Astrocyte (in vitro differentiated cells and primary cell): ENCODE measurements around the gene ACOX3. TPM values are rescaled to one million over a fixed set of nuclear protein-coding genes. Genes with fewer than 3 reads are reported as not detected.
A peak's percentile ranks its signal among the peaks of the same experiment; 100 is the strongest.
"Not testable (repeated sequence)": the region's sequence is repeated elsewhere in the genome, so short reads cannot be mapped to it uniquely, and the experiment has no call there.

Experiments
- DNase-seq: peaks from one replicate; pipeline ENCODE4 v3.0.0-alpha.2; 2010; ENCODE audit warnings: low read depth
- FAIRE-seq: peaks from 2 replicates; lab custom pipeline; 2011; peaks lifted over from hg19 to GRCh38; lab: Jason Lieb, UNC
- H2AFZ ChIP-seq: 2 replicates; pipeline ENCODE4 v1.6.0; 2012; ENCODE audit warnings: low read depth, low read length, inconsistent platforms
- H3K27ac ChIP-seq: 2 replicates; pipeline ENCODE4 v1.5.1; 2011; ENCODE audit warnings: low read depth, low read length, inconsistent platforms
- H3K27me3 ChIP-seq: 2 replicates; pipeline ENCODE4 v1.6.0; 2011; ENCODE audit warnings: low read length, inconsistent platforms; ENCODE audit not compliant: insufficient read depth
- H3K36me3 ChIP-seq: 2 replicates; pipeline ENCODE4 v1.5.1; 2011; ENCODE audit warnings: low read length, inconsistent platforms; ENCODE audit not compliant: insufficient read depth
- H3K4me1 ChIP-seq: 2 replicates; pipeline ENCODE4 v1.5.1; 2011; ENCODE audit warnings: low read length, inconsistent platforms; ENCODE audit not compliant: insufficient read depth
- H3K4me2 ChIP-seq: 2 replicates; pipeline ENCODE4 v1.6.0; 2012; ENCODE audit warnings: low read length, inconsistent platforms
- H3K4me3 ChIP-seq: 2 replicates; pipeline ENCODE4 v1.5.1; 2011; ENCODE audit warnings: low read depth, mild to moderate bottlenecking, low read length, inconsistent platforms; ENCODE audit not compliant: insufficient read depth
- H3K79me2 ChIP-seq: 2 replicates; pipeline ENCODE4 v1.6.0; 2012; ENCODE audit warnings: mild to moderate bottlenecking, low read length, inconsistent platforms; ENCODE audit not compliant: insufficient read depth
- H3K9ac ChIP-seq: 2 replicates; pipeline ENCODE4 v1.6.0; 2012; ENCODE audit warnings: mild to moderate bottlenecking, low read length, inconsistent platforms
- H3K9me3 ChIP-seq: 2 replicates; pipeline ENCODE4 v1.5.1; 2012; ENCODE audit warnings: low read depth, mild to moderate bottlenecking, low read length, inconsistent platforms; ENCODE audit not compliant: insufficient read depth
- H4K20me1 ChIP-seq: 2 replicates; pipeline ENCODE4 v1.6.0; 2012; ENCODE audit warnings: low read length, inconsistent platforms; ENCODE audit not compliant: insufficient read depth
- H3K27ac Mint-ChIP-seq: one replicate; pipeline ENCODE4 v1.8.0; 2021; ENCODE audit warnings: mild to moderate bottlenecking, mixed read lengths; ENCODE audit not compliant: unreplicated experiment
- H3K27me3 Mint-ChIP-seq: one replicate; pipeline ENCODE4 v1.8.0; 2021; ENCODE audit warnings: low read depth, mixed read lengths; ENCODE audit not compliant: unreplicated experiment
- H3K36me3 Mint-ChIP-seq: one replicate; pipeline ENCODE4 v1.8.0; 2021; ENCODE audit warnings: low read depth, mixed read lengths; ENCODE audit not compliant: unreplicated experiment
- H3K4me1 Mint-ChIP-seq: one replicate; pipeline ENCODE4 v1.8.0; 2021; ENCODE audit warnings: low read depth, mixed read lengths; ENCODE audit not compliant: unreplicated experiment
- H3K4me3 Mint-ChIP-seq: one replicate; pipeline ENCODE4 v1.8.0; 2021; ENCODE audit warnings: mild to moderate bottlenecking, moderate library complexity, mixed read lengths; ENCODE audit not compliant: unreplicated experiment
- H3K9me3 Mint-ChIP-seq: one replicate; pipeline ENCODE4 v1.8.0; 2021; ENCODE audit warnings: mild to moderate bottlenecking, mixed read lengths; ENCODE audit not compliant: unreplicated experiment
- CTCF ChIP-seq: IDR thresholded peaks from 2 replicates; pipeline ENCODE4 v1.5.1; 2011; ENCODE audit warnings: low read depth, mild to moderate bottlenecking, inconsistent platforms, low read length, moderate library complexity; ENCODE audit not compliant: insufficient read depth
- EZH2 ChIP-seq: IDR thresholded peaks from 2 replicates; pipeline ENCODE4 v1.6.1; 2012; ENCODE audit warnings: mild to moderate bottlenecking, low read length, inconsistent platforms; ENCODE audit not compliant: insufficient read depth
- total RNA-seq: library from RNA; stranded (reverse); gene quantifications from 2 replicates; pipeline ENCODE4 v1.2.1, GENCODE V29; 2021

Gene ACOX3
- total RNA-seq, 1 donor from 2014 or later, result 45.6 TPM

- Mint-ChIP-seq H3K36me3 (peaks cover 23% of the 10 kb centered on the region), H3K4me3 (no peak overlapping the region), H3K27ac (no peak overlapping the region), H3K4me1 (peaks cover 20% of the 10 kb centered on the region), H3K27me3 (no peaks in the 10 kb centered on the region), H3K9me3 (no peaks in the 10 kb centered on the region)
- Histone ChIP-seq H3K9me3 (no peaks in the 10 kb centered on the region), H3K79me2 (no peaks in the 10 kb centered on the region), H3K4me3 (no peak overlapping the region), H3K27me3 (no peaks in the 10 kb centered on the region), H3K36me3 (no peaks in the 10 kb centered on the region), H3K4me2 (no peak overlapping the region), H3K27ac (no peak overlapping the region), H3K4me1 (peaks cover 7% of the 10 kb centered on the region), H2AFZ (no peak overlapping the region), H3K9ac (no peak overlapping the region), H4K20me1 (peaks cover 62% of the 10 kb centered on the region)
- no peak for TF ChIP-seq CTCF
- TF ChIP-seq EZH2, result no peak
- DNase-seq (no peak), FAIRE-seq (no peak)
Observed at GRCh38 chr4:8387194-8387593, 53.3 kb downstream of the ACOX3 start.

GRCh38 chr4:8386731-8387130 is 53.8 kb downstream of the ACOX3 start:
- H3K79me2 ChIP-seq, result no peaks in the 10 kb centered on the region
- no peaks in the 10 kb centered on the region for H3K36me3 ChIP-seq
- H3K9ac ChIP-seq, result no peak overlapping the region
- no peak overlapping the region for H3K27ac ChIP-seq
- H3K4me1 Mint-ChIP-seq, result peaks cover 16% of the 10 kb centered on the region
- no peak for DNase-seq
- H2AFZ ChIP-seq, result no peak overlapping the region
- H3K4me3 ChIP-seq, result no peak overlapping the region
- no peaks in the 10 kb centered on the region for H3K9me3 Mint-ChIP-seq
- no peaks in the 10 kb centered on the region for H3K27me3 Mint-ChIP-seq
- no peak for FAIRE-seq
- no peak overlapping the region for H3K4me3 Mint-ChIP-seq
- TF ChIP-seq CTCF, result no peak
- H3K27ac Mint-ChIP-seq, result no peak overlapping the region
- H4K20me1 ChIP-seq, result peaks cover 57% of the 10 kb centered on the region
- H3K4me1 ChIP-seq, result peaks cover 3% of the 10 kb centered on the region
- H3K4me2 ChIP-seq, result no peak overlapping the region
- H3K27me3 ChIP-seq, result no peaks in the 10 kb centered on the region
- no peaks in the 10 kb centered on the region for H3K9me3 ChIP-seq
- H3K36me3 Mint-ChIP-seq, result peaks cover 19% of the 10 kb centered on the region

- H3K27me3 ChIP-seq, H3K9me3 Mint-ChIP-seq, H3K4me1 ChIP-seq, H3K4me2 ChIP-seq, FAIRE-seq, H3K4me3 ChIP-seq, H3K27me3 Mint-ChIP-seq, H3K9me3 ChIP-seq, DNase-seq, H3K27ac ChIP-seq, H3K9ac ChIP-seq, H3K4me1 Mint-ChIP-seq, H3K79me2 ChIP-seq, H3K36me3 ChIP-seq, H2AFZ ChIP-seq: not testable (repeated sequence)
- H3K27ac Mint-ChIP-seq, result peak overlapping the region; percentile 36
- H4K20me1 ChIP-seq, result peaks cover 51% of the 10 kb centered on the region
- peaks cover 22% of the 10 kb centered on the region for H3K36me3 Mint-ChIP-seq
- peak overlapping the region; percentile 17 for H3K4me3 Mint-ChIP-seq
Observed at GRCh38 chr4:8386131-8386530, 54.4 kb downstream of the ACOX3 start.
